ENCODE measurements around the gene RGS7.

DNA sequence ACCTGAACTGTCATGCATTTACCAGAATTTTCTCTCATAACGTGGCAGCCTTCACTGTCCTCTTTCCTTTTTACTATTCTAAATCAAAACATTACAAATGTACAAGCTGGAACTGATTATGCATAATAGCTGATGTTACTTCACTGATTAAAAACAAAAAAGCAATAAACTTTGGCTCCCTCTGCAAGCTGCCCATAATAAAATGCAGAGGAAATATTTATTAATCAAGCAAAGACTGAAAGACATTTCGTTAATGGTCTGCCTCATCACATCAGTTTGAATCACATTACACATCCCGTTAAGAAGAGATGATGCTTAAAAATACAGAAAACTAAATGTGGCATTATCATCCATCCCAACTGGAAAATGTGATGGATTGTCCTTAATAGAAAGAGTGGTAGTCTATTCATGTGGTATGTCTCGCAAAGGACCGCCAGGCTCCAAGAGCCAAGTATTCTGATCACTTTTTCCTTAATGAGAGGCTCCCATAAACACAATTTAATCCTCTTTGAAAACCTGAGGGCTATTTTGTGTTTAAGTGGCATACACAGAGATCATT is 225.3 kb downstream of the RGS7 start:
- TF ChIP-seq CTCF (IDR thresholded peaks at IDR 0.05), result no peak
- TF ChIP-seq POLR2A (IDR thresholded peaks at IDR 0.05), result no peak

All from body of pancreas (tissue), 4 donors.